Type B pancreatic cell (in vitro differentiated cells): ENCODE measurements around the gene PLD3. TPM values are rescaled to one million over a fixed set of nuclear protein-coding genes. Genes with fewer than 3 reads are reported as not detected.

Experiments
- DNase-seq: peaks from one replicate; pipeline ENCODE4 v3.0.0; 2021; ENCODE audit warnings: mixed read lengths; ENCODE audit not compliant: unreplicated experiment; ENCODE audit errors: extremely low spot score
- H3K27ac Mint-ChIP-seq: 2 replicates; pipeline ENCODE4 v1.8.0; 2021; ENCODE audit warnings: mild to moderate bottlenecking, mixed read lengths
- H3K27me3 Mint-ChIP-seq: 2 replicates; pipeline ENCODE4 v1.8.0; 2021; ENCODE audit warnings: mixed read lengths
- H3K36me3 Mint-ChIP-seq: 2 replicates; pipeline ENCODE4 v1.8.0; 2021; ENCODE audit warnings: mixed read lengths
- H3K4me1 Mint-ChIP-seq: one replicate; pipeline ENCODE4 v1.8.0; 2021; ENCODE audit warnings: mixed read lengths; ENCODE audit not compliant: unreplicated experiment
- H3K4me3 Mint-ChIP-seq: 2 replicates; pipeline ENCODE4 v1.8.0; 2021; ENCODE audit warnings: mild to moderate bottlenecking, mixed read lengths
- H3K9me3 Mint-ChIP-seq: 2 replicates; pipeline ENCODE4 v1.8.0; 2021; ENCODE audit warnings: mixed read lengths
- total RNA-seq: library from RNA; stranded (reverse); gene quantifications from 2 replicates; pipeline ENCODE4 v1.2.1, GENCODE V29; 2021; ENCODE audit warnings: low replicate concordance
- TF ChIP-seq, protein P1 (sequence below): fragments of 200-600 bp; sonication (generic); conservative IDR thresholded peaks from 2 replicates; pipeline ENCODE4 v1.5.0; 2021; ENCODE audit warnings: antibody characterized with exemption, mild to moderate bottlenecking

Gene PLD3
- total RNA-seq, 1 donor from 2014 or later: 244 TPM

DNA sequence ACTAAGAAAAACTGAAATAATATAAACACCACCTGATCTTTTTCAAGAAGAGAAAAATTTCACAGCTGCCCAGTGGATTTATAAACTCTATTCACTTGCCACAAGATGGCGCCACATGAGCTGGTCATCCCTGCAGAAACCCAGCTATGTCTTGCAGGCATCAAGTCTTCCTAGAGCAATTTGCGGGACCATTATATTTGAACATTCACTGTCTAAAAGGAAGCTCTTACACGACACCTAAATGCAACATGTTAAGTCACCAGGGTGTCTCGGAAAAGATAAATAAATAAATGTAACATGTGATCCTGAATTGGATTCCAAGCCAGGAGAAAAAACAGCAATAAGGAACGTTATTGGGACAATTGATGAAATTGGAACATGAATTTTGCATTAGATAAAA lies 43.1 kb upstream of the PLD3 start:
- Mint-ChIP-seq H3K9me3 (no peaks in the 10 kb centered on the region), H3K27me3 (no peaks in the 10 kb centered on the region), H3K27ac (peak overlapping the region; percentile 15), H3K4me3 (no peak overlapping the region), H3K4me1 (peaks cover 13% of the 10 kb centered on the region), H3K36me3 (no peaks in the 10 kb centered on the region)
- TF ChIP-seq, protein P1, sequence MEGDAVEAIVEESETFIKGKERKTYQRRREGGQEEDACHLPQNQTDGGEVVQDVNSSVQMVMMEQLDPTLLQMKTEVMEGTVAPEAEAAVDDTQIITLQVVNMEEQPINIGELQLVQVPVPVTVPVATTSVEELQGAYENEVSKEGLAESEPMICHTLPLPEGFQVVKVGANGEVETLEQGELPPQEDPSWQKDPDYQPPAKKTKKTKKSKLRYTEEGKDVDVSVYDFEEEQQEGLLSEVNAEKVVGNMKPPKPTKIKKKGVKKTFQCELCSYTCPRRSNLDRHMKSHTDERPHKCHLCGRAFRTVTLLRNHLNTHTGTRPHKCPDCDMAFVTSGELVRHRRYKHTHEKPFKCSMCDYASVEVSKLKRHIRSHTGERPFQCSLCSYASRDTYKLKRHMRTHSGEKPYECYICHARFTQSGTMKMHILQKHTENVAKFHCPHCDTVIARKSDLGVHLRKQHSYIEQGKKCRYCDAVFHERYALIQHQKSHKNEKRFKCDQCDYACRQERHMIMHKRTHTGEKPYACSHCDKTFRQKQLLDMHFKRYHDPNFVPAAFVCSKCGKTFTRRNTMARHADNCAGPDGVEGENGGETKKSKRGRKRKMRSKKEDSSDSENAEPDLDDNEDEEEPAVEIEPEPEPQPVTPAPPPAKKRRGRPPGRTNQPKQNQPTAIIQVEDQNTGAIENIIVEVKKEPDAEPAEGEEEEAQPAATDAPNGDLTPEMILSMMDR: peak; percentile 91
- DNase-seq: peak; percentile 75

DNA sequence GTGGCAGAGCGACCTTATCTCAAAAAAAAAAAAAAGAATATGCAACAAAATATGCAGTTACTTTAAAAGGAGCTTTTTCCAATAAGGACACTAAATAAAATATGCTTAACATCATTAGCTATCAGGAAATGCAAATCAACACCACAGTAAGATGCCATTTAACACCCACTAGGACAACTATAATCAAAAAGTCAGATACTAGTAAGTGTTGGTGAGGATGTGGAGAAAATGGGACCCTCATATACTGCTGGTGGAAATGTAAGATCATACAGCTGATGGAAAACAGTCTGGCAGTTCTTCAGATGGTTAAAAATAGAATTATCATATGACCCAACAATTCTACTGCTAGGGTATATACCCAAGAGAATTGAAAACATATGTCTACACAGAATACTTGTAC lies 38.8 kb upstream of the PLD3 start:
- no peak overlapping the region for H3K4me3 Mint-ChIP-seq
- H3K9me3 Mint-ChIP-seq: no peaks in the 10 kb centered on the region
- no peaks in the 10 kb centered on the region for H3K27me3 Mint-ChIP-seq
- no peak overlapping the region for H3K27ac Mint-ChIP-seq
- H3K36me3 Mint-ChIP-seq: no peaks in the 10 kb centered on the region
- TF ChIP-seq, protein P1: no peak
- peaks cover 5% of the 10 kb centered on the region for H3K4me1 Mint-ChIP-seq
- no peak for DNase-seq

- no peaks in the 10 kb centered on the region for H3K9me3 Mint-ChIP-seq
- H3K4me1 Mint-ChIP-seq: no peaks in the 10 kb centered on the region
- no peaks in the 10 kb centered on the region for H3K27me3 Mint-ChIP-seq
- DNase-seq: no peak
- H3K4me3 Mint-ChIP-seq: no peak overlapping the region
- no peak overlapping the region for H3K27ac Mint-ChIP-seq
- H3K36me3 Mint-ChIP-seq: peaks cover 5% of the 10 kb centered on the region
- TF ChIP-seq, protein P1: no peak
Observed at GRCh38 chr19:40312533-40312932, 36.0 kb upstream of the PLD3 start.

DNA sequence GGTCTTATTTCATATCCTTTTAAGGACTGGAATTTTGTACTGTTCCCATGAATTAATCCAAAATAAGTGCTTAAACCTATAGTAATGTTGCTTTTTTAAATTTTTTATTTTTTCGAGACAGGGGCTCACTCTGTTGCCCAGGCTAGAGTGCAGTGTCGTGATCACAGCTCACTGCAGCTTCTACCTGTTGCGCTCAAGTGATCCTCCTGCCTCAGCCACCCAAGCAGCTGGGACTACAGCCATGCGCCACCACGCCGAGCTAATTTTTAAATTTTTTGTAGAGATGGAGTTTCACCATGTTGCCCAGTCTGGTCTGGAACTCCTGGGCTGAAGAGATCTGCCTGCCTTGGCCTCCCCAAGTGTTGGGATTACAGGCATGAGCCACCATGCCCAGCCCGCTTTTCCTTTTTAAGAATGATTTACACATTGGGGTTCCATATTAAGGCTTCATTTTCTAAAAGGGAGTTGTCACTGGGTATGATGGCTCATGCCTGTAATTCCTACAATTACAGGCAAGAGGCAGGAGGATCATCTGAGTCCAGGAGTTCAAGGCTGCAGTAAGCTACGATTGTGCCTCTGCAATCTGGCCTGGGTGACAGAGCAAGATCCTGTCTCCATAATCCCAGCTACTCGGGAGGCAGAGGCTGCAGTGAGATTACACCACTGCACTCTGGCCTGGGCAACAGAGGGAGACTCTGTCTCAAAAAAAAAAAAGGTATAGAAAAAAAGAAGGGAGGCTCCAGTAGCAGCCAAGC lies 35.1 kb upstream of the PLD3 start:
- no peaks in the 10 kb centered on the region for H3K27me3 Mint-ChIP-seq
- TF ChIP-seq, protein P1: no peak

DNA sequence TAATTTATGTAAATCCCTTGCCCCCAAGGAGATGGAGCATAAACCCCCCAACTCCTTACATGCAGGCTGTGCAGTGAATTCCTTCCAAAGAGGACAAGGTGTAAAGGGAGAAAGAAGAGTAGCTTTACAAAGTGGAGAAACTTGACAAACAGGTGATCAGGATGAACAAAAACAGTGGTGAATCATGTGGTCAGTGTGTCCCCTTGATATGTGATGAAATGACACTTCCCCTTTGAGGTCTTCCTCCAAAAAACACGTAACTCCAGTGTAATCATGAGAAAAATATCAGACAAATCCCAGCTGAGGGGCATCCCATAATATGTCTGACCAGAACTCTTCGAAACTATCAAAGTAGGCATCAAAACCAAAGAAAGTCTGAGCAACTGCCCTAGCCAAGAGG lies 33.8 kb upstream of the PLD3 start:
- TF ChIP-seq, protein P1: no peak
- H3K4me3 Mint-ChIP-seq: no peak overlapping the region
- peak overlapping the region; percentile 32 for H3K27ac Mint-ChIP-seq
- no peaks in the 10 kb centered on the region for H3K27me3 Mint-ChIP-seq
- H3K36me3 Mint-ChIP-seq: peaks cover 9% of the 10 kb centered on the region
- DNase-seq: no peak
- peaks cover 3% of the 10 kb centered on the region for H3K4me1 Mint-ChIP-seq
- H3K9me3 Mint-ChIP-seq: no peaks in the 10 kb centered on the region

More for the DNA sequence above, 35.1 kb upstream of the PLD3 start:
- Mint-ChIP-seq H3K4me3 (no peak overlapping the region), H3K4me1 (no peaks in the 10 kb centered on the region), H3K36me3 (peaks cover 5% of the 10 kb centered on the region), H3K9me3 (no peaks in the 10 kb centered on the region), H3K27ac (no peak overlapping the region)
- DNase-seq: no peak
